ENCODE results near the gene AIMP2.

AIMP2 gene

DNA sequence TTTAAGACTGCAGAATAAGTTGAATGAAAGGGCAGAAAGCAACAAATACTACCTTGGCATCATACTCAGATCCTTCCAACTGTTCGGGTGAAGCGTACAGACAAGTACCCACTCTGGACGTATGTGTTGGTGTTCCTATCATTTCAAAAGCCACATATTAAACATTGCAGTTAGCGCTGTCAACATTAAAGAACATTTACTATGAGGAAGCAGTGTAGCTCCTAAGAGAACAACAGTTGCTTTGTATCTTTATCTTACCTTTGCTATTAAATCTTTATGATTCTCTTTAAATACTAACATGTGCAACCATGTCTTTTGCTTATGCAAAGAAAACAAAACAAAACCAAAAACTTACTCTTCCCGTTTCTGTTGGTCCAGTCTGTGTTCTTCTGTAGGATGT, 19.5 kb downstream of the AIMP2 start:
- TF ChIP-seq, protein P1, sequence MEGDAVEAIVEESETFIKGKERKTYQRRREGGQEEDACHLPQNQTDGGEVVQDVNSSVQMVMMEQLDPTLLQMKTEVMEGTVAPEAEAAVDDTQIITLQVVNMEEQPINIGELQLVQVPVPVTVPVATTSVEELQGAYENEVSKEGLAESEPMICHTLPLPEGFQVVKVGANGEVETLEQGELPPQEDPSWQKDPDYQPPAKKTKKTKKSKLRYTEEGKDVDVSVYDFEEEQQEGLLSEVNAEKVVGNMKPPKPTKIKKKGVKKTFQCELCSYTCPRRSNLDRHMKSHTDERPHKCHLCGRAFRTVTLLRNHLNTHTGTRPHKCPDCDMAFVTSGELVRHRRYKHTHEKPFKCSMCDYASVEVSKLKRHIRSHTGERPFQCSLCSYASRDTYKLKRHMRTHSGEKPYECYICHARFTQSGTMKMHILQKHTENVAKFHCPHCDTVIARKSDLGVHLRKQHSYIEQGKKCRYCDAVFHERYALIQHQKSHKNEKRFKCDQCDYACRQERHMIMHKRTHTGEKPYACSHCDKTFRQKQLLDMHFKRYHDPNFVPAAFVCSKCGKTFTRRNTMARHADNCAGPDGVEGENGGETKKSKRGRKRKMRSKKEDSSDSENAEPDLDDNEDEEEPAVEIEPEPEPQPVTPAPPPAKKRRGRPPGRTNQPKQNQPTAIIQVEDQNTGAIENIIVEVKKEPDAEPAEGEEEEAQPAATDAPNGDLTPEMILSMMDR (IDR thresholded peaks at IDR 0.05; ENCODE audit: low read depth, low read length), result no peak
- no peak for TF ChIP-seq POLR2A (IDR thresholded peaks at IDR 0.05; ENCODE audit: extremely low read depth, insufficient read length)
- TF ChIP-seq MYC (IDR thresholded peaks at IDR 0.05; ENCODE audit: low read depth, low read length), result no peak
- no peak for TF ChIP-seq MAX (IDR thresholded peaks at IDR 0.05; ENCODE audit: low read depth, low read length)
- no peak for DNase-seq (ENCODE audit: low read depth)
- no peak overlapping the region for H3K4me3 ChIP-seq (ENCODE audit: low read depth, low read length)

- TF ChIP-seq POLR2A (IDR thresholded peaks at IDR 0.05; ENCODE audit: extremely low read depth, insufficient read length), result no peak
- TF ChIP-seq, protein P1 (IDR thresholded peaks at IDR 0.05; ENCODE audit: low read depth, low read length), result no peak
- no peak for TF ChIP-seq MYC (IDR thresholded peaks at IDR 0.05; ENCODE audit: low read depth, low read length)
- no peak for TF ChIP-seq MAX (IDR thresholded peaks at IDR 0.05; ENCODE audit: low read depth, low read length)
- DNase-seq (ENCODE audit: low read depth), result no peak
- no peak within 1 kb of the TSS for H3K4me3 ChIP-seq (ENCODE audit: low read depth, low read length)
Observed at GRCh38 chr7:6030988-6031387, 21.9 kb downstream of the AIMP2 start, which contains the start of gene ANKRD61. TSS of gene ANKRD61 (plus strand) at chr7:6031376. CDS start at chr7:6031376, 0 bp downstream.

GRCh38 chr7:6031567-6031966, 22.5 kb downstream of the AIMP2 start:
- TF ChIP-seq POLR2A (IDR thresholded peaks at IDR 0.05; ENCODE audit: extremely low read depth, insufficient read length) (no peak), MAX (IDR thresholded peaks at IDR 0.05; ENCODE audit: low read depth, low read length) (no peak), MYC (IDR thresholded peaks at IDR 0.05; ENCODE audit: low read depth, low read length) (no peak)
- TF ChIP-seq, protein P1 (IDR thresholded peaks at IDR 0.05; ENCODE audit: low read depth, low read length), result no peak
- no peak for DNase-seq (ENCODE audit: low read depth)
- H3K4me3 ChIP-seq (ENCODE audit: low read depth, low read length), result no peak overlapping the region

GRCh38 chr7:6032167-6032566, 23.1 kb downstream of the AIMP2 start:
- no peak for DNase-seq (ENCODE audit: low read depth)
- no peak overlapping the region for H3K4me3 ChIP-seq (ENCODE audit: low read depth, low read length)
- TF ChIP-seq, protein P1 (IDR thresholded peaks at IDR 0.05; ENCODE audit: low read depth, low read length), result no peak
- no peak for TF ChIP-seq MYC (IDR thresholded peaks at IDR 0.05; ENCODE audit: low read depth, low read length)
- TF ChIP-seq POLR2A (IDR thresholded peaks at IDR 0.05; ENCODE audit: extremely low read depth, insufficient read length), result no peak

DNA sequence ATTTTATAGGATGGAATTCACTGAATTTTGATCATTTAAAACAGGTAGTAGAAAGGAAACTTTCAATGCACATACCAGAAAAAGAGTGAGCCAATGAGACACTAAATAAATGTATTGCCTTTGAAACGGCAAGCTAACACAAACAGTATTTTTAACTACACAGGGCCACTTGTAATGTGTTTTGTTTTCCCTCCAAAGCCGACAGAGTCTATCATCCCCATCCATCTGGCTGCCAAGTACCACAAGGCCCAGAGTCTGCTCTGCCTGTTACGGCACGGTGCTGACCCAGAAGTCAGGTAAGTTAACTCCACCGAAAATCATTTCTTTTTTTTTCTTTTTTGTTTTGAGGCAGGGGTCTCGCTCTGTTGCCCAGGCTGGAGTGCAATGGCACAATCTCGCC, 23.6 kb downstream of the AIMP2 start:
- no peak for DNase-seq (ENCODE audit: low read depth)
- H3K4me3 ChIP-seq (ENCODE audit: low read depth, low read length), result no peak overlapping the region
- no peak for TF ChIP-seq MYC (IDR thresholded peaks at IDR 0.05; ENCODE audit: low read depth, low read length)
- no peak for TF ChIP-seq MAX (IDR thresholded peaks at IDR 0.05; ENCODE audit: low read depth, low read length)
- TF ChIP-seq, protein P1 (IDR thresholded peaks at IDR 0.05; ENCODE audit: low read depth, low read length), result no peak
- no peak for TF ChIP-seq POLR2A (IDR thresholded peaks at IDR 0.05; ENCODE audit: extremely low read depth, insufficient read length)

DNA sequence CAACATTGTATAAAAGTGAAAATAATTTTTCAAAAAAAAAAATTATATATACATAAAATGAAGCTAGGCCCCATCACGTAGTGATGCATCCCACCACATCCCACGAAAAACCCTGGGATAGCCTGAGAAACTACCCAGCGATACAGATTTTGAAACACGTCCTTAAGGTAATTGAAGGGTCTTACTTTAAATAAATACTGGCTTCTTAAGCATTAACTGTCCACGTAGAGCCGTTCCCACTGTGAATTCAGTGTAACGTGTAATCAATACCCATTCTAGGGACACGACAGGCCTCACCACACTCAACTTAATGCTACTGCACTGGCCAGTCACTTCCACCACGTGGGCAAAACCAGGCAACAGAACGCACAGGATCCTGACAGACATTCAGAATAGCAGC, 26.1 kb downstream of the AIMP2 start:
- no peak overlapping the region for H3K4me3 ChIP-seq (ENCODE audit: low read depth, low read length)
- TF ChIP-seq, protein P1 (IDR thresholded peaks at IDR 0.05; ENCODE audit: low read depth, low read length), result no peak
- TF ChIP-seq MYC (IDR thresholded peaks at IDR 0.05; ENCODE audit: low read depth, low read length) (no peak), POLR2A (IDR thresholded peaks at IDR 0.05; ENCODE audit: extremely low read depth, insufficient read length) (no peak)
- no peak for DNase-seq (ENCODE audit: low read depth)
